ENCODE data around the gene MRGPRG.

DNA sequence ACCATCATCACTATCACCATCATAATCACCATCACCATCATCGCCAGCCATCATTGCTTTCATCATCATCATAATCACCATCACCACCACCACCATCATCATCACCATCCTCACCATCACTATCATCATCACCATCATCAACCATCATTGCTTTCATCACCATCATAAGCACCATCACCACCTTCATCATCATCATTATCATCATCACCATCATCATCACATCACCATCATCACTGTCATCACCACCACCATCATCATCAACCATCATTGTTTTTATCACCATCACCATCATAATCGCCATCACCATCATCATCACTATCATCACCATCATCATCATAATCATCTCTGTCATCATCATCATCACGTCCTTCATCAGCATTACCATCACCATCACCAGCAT, 44.2 kb downstream of the MRGPRG start:
- TF ChIP-seq CTCF (conservative IDR thresholded peaks at IDR 0.05 in 1 of 2, IDR thresholded peaks at IDR 0.05 in 1 of 2; ENCODE audit: low read depth in 1 of 2, low read length in 2 of 2) (no peak), EZH2 (IDR thresholded peaks at IDR 0.05; ENCODE audit: low read length, missing control alignments) (no peak)

Data from fibroblast of lung (primary cell).